GM19324 (cell line): ENCODE measurements around the gene SARS2.
A peak's percentile ranks its signal among the peaks of the same experiment; 100 is the strongest.

Experiments
- ATAC-seq: cut with Tn5 transposase; IDR thresholded peaks from one replicate; pipeline ENCODE4 v1.9.1; 2021; ENCODE audit warnings: mild to moderate bottlenecking, moderate library complexity; ENCODE audit not compliant: unreplicated experiment, low FRiP score

The SARS2 gene

GRCh38 chr19:38869160-38869835 lies 61.3 kb downstream of the SARS2 start:
- ATAC-seq = peak; percentile 15

- ATAC-seq = no peak
These were observed 62.0 kb downstream of the SARS2 start for GRCh38 chr19:38868551-38868950.

- ATAC-seq = no peak
These were observed 63.3 kb downstream of the SARS2 start for GRCh38 chr19:38867171-38867780.
